HG02623 (cell line): ENCODE results near the gene MYOZ2.
"Not testable (repeated sequence)": the region's sequence is repeated elsewhere in the genome, so short reads cannot be mapped to it uniquely, and the experiment has no call there.

ENCODE experiments used
- ATAC-seq: cut with Tn5 transposase; IDR thresholded peaks from one replicate; pipeline ENCODE4 v1.9.1; 2021; ENCODE audit warnings: moderate library complexity; ENCODE audit not compliant: unreplicated experiment

MYOZ2 gene

GRCh38 chr4:119125931-119126330, 9.7 kb upstream of the MYOZ2 start:
- no peak for ATAC-seq

GRCh38 chr4:119128148-119128547, 7.5 kb upstream of the MYOZ2 start:
- no peak for ATAC-seq

DNA sequence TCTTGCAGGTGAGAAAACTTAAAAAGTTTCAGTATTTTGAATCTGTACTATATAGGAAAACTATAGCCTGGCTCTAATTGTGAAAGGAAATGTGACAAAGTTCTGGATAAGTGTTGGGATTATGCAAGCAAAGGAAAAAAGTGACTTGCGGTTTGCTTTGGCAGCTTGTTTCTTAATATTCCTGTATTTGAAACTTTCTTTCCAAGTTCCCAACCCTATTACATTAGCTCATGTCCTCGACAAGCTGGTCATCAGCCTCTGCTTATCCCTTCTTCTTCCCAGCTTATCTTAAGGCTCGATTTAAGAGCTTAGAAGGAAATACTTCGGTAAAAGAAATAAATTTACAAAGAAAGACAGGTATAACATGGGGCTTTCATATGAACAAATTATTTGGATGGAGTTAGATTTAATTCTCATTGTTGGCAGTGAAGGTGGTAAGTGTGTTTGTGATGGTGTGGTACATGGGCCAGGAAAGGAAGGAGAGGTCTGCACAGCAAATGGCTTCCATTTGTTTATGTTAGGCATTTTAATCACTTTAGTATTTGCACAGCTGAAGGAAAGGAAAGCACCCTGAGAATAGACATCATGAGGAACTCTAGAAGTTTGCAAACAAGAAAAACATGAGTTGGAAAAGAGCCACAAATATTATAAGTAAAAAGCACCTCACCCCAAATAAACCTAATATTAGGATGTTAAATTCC, 5.1 kb upstream of the MYOZ2 start:
- ATAC-seq: no peak

DNA sequence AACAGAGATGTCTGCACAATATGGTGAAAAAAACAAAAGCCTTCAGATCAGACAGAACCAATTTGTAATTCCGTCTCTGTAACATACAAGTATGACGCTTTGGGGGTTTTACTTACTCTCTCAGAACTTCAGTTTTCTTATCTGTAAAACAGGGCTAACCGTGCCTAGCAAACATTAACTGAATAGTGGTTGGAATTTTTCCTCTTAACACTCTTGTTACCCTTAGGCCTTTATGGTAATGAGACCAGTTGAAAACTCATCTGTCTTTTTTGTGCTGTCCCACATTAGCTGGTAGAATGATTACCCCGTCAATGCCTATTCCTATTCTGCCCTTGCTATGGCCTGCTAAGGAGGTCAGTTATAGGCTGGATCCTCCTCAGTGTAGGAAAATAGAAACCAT, 4.5 kb upstream of the MYOZ2 start:
- no peak for ATAC-seq

DNA sequence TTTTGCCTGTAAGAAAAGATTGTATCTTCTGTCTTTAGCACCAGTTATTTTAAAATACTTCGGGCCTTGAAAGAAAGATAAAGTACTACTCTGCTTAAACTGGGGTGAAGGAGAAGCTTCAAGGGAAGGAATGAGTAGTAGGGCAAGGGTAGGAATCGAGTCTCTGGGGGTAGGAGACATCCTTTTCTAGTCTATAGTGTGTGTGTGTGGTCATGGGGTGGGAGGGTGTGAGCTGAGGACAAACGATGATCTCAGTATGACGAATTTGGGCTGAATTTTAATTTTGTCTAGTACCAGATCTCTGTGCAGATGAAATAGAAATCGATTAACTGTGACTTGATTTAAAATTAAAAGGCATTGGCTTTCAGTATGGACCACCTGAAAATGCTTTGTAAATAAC, 3.3 kb upstream of the MYOZ2 start:
- no peak for ATAC-seq

- no peak for ATAC-seq
Measured at GRCh38 chr4:119136546-119136945, 914 bp downstream of the MYOZ2 start.

DNA sequence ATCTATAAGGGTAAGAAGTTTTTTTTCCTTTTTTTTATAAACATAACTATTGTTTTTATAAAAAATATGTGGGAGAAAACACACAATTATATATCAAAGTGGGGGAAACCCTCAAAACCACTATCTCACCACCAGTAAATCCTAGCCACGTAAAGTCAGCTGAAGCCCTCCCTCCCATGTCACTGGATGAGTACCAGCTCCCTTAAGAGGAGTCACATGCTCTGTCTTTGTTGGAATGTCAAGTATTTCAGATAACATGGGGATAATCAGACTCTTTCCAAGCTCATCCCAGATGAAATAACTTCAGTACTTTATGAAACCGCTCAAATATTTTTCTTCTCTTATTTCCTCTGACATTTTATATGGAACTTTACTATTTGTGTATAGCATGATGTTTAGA, 2.4 kb downstream of the MYOZ2 start:
- no peak for ATAC-seq

DNA sequence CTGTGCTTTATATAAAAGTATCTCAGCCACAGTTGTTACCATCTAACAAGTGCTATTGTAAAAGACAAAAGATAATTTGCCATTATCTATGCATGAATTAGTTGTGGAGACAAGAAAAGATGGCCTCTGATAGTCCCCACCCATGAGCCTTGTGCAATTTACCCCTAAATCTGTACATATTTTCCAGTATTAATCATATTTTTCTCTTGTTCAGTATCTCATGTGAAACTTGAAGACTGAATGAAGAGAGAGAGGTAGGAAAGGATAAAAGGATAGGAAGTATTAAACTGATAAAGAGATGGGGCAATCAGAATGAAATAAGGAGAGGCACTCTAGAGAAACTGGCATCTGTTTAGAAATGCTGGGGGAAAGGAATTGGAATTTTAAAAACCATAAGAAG, 3.7 kb downstream of the MYOZ2 start:
- no peak for ATAC-seq

DNA sequence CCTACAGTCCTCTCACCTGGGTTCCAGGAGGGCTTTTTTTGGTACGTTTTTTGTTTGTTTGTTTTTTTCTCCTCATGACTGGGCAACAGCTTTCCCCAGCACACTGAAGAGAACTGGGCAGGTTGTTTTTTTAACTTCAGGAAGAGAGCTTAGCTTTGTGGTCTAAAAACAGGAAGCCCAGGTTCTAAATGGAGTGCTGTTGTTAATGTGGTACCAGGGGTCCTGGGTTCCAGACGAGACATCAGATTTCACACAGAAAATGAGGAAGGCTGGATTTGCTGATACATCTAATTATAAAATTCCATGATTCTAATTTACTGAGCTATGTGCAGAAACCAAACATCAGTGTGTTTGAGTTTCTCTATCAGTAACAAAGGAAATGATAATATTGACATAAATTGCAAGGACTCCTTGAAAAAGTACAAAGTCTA, 4.2 kb downstream of the MYOZ2 start:
- ATAC-seq: no peak

- ATAC-seq: not testable (repeated sequence)
Measured at GRCh38 chr4:119141283-119141682, 5.7 kb downstream of the MYOZ2 start.

DNA sequence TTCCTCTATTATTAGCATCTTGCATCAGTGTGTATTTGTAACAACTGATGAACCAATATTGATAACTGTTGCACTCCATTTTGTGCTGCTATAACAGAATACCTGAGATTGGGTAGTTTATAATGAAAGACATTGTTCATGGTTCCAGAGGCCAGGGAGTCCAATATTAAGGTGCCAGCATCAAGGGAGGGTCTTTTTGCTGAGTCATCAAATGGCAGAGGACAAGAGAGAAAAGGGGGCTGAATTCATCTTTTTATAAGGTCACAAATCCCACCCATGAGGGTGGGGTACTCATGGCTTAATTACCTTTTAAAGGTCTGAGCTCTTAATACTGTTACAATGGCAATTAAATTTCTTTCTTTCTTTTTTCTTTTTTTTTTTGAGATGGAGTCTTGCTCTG, 7.2 kb downstream of the MYOZ2 start:
- no peak for ATAC-seq

GRCh38 chr4:119143341-119143740, 7.7 kb downstream of the MYOZ2 start:
- ATAC-seq: not testable (repeated sequence)

- ATAC-seq: no peak
Measured at GRCh38 chr4:119149110-119149509, 13.5 kb downstream of the MYOZ2 start.

GRCh38 chr4:119151161-119151560, 15.5 kb downstream of the MYOZ2 start:
- no peak for ATAC-seq

GRCh38 chr4:119152741-119153140, 17.1 kb downstream of the MYOZ2 start:
- no peak for ATAC-seq

GRCh38 chr4:119162174-119162573, 26.5 kb downstream of the MYOZ2 start:
- no peak for ATAC-seq

- ATAC-seq: no peak
Measured at GRCh38 chr4:119165767-119166166, 30.1 kb downstream of the MYOZ2 start.

DNA sequence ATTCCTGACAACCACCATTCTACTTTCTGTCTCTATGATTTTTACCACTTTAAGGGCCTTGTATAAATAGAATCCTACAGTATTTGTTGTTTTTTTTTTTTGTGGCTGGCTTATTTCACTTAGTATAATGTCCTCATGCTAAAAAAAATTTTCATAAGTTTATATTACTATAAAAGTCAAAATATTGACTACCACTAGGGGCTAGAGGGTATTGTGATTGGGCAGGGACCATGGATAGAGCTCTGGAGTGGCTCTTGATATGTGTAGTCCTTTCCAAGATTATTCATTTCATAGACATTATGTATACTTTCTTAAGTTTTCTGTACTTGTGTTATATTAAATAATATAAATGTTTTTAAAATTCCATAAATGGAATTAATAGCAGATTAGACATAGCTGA, 34.6 kb downstream of the MYOZ2 start:
- no peak for ATAC-seq

DNA sequence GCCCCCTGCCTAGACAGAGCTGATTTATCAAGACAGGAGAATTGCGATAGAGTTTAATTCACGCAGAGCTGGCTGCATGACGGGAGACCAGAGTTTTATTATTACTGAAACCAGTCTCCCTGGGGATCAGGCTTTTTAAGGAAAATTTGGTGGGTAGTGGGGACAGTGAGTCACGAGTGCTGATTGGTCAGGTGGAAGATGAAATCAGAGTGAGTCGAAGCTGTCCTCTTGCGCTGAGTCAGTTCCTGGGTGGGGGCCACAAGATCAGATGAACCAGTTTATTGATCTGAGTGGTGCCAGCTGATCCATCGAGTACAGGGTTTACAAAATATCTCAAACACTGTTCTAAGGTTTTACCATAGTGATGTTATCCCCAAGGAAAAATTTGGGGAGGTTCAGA, 36.6 kb downstream of the MYOZ2 start:
- no peak for ATAC-seq

DNA sequence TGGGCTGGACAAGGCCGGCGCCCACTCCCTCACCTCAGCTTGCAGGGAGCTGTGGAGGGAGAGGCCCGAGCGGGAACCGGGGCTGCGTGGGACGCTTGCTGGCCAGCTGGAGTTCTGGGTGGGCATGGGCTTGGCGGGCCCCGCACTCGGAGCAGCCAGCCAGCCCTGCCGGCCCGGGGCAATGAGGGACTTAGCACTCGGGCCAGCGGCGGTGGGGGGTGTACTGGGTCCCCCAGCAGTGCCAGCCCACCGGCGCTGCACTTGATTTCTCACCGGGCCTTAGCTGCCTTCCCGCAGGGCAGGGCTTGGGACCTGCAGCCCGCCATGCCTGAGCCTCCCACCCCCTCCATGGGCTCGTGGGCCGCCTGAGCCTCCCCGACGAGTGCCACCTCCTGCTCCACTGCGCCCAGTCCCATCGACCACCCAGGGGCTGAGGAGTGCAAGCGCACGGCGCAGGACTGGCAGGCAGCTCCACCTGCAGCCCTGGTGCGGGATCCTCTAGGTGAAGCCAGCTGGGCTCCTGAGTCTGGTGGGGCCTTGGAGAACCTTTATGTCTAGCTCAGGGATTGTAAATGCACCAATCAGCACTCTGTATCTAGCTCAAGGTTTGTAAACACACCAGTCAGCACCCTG, 38.2 kb downstream of the MYOZ2 start:
- not testable (repeated sequence) for ATAC-seq

- ATAC-seq: no peak
Measured at GRCh38 chr4:119179011-119179410, 43.4 kb downstream of the MYOZ2 start.

DNA sequence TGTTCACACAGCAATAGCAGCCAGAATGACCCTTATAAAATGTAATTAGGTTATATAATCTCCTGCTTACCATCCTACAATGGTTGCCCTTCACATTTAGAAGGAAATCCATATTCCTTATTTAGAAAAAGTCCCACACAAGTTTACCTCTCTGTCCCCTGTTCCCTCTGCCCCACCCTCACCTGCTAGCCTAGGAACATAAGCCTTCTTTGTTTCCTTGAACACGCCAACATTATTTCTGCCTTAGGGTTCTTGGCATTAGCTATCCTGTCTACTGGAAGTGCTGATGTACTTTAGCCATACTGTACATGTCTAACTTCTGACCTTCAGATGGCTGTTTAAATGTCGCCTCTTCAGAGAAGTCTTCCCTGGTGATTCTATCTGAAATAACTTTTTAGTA, 48.5 kb downstream of the MYOZ2 start:
- no peak for ATAC-seq

DNA sequence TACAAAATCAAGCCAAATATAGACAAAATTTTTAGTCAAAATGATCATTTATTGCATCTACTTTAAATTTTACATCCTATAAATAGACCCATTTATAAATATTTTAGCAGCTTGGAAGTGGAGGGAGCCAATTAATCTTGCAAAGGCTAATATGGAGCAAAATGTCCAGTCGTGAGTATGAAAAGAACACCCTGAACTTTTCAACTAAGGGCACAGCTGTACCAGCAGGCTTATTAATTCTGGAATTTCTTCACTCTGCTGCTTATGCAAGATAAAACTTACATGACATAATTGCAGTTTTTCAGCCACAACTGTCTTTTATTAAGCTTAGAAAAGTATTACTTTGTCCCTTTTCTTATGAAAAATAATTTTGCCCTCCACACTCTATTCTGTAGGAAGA, 54.0 kb downstream of the MYOZ2 start:
- no peak for ATAC-seq
